Choroid plexus epithelial cell (primary cell): ENCODE data around the gene FAR1.

Experiments
- DNase-seq: peaks from one replicate; pipeline ENCODE4 v3.0.0-alpha.2; 2010; ENCODE audit warnings: low read depth
- H3K4me3 ChIP-seq: 2 replicates; pipeline ENCODE4 v1.5.1; 2011; ENCODE audit warnings: low read depth, mild to moderate bottlenecking, control low read depth, low read length, moderate library complexity
- TF ChIP-seq, protein P1 (sequence below): conservative IDR thresholded peaks from 2 replicates; pipeline ENCODE4 v1.5.1; 2011; ENCODE audit warnings: low read depth, mild to moderate bottlenecking, control low read depth, inconsistent platforms, low read length, moderate library complexity

Gene FAR1

DNA sequence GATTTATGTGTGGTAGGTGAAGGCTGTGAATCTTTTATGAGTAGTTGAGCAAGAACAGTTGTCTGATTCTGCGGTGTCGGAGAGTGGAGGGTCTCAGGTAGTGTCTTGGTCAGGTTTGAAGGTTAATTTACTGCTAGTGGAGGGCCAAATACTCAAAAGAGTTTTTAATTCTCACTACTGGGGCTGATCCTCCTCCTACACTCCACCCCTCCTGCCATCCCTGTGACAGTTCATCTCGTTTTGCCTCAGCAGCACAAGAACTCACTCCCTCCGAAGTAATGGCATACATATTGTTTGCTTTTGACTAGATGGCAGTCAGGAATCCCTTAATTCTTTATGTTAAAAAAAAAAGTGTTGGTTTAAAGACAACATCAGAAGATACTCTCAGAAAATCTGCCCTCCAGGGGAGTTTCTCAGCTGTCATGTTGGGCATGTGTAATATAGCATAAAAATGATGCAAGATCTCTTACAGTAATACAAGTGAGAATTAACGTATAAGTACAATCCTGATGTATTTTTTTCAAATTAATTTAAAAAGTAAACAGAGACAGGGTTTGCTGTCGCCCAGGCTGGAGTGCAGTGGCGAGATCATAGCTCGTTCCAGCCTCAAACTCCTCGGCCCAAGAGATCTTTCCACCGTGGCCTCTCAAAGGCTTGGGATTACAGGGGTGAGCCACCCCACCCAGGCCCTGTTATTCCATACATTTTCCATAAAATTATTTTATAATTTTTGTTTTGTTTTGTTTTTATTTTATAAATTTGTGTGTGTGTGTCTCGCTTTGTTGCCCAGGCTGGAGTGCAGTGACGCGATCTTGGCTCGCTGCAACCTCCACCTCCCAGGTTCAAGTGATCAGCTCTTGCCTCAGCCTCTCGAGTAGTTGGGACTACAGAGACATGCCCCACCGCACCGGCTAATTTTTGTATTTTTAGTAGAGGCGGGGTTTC lies 1.3 kb downstream of the FAR1 start:
- DNase-seq = peak; percentile 30
- peak overlapping the region; percentile 81 for H3K4me3 ChIP-seq
- TF ChIP-seq, protein P1, sequence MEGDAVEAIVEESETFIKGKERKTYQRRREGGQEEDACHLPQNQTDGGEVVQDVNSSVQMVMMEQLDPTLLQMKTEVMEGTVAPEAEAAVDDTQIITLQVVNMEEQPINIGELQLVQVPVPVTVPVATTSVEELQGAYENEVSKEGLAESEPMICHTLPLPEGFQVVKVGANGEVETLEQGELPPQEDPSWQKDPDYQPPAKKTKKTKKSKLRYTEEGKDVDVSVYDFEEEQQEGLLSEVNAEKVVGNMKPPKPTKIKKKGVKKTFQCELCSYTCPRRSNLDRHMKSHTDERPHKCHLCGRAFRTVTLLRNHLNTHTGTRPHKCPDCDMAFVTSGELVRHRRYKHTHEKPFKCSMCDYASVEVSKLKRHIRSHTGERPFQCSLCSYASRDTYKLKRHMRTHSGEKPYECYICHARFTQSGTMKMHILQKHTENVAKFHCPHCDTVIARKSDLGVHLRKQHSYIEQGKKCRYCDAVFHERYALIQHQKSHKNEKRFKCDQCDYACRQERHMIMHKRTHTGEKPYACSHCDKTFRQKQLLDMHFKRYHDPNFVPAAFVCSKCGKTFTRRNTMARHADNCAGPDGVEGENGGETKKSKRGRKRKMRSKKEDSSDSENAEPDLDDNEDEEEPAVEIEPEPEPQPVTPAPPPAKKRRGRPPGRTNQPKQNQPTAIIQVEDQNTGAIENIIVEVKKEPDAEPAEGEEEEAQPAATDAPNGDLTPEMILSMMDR = no peak

DNA sequence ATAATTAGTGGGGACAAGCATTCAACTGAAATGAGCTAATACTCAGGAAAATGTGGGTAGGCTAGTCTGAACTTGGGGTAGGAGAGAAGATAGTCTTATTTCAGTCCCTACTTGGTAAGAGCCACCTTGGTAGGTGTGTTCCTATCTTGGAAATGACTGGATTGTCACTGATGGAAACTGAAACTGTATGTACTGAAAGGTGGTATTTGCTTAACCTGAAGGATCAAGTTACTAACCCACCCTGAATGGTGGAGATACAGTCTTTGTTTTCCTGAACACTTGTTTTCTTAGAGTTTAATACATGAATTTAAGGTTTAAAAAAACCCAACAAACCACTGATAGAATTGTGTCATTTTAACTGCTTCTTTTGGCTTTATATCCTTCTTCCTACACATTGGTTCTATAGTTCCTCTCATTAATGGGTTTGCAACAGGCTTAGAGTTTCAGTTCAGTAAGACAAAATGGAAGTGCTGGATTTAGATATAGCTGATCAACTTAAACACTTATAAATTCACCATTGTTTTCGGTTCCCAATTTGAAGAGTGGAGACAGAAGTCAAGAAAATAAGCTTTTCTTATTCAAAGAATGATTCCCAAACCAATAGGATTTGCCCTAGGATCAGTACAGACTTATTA lies 4.2 kb downstream of the FAR1 start:
- no peak for DNase-seq
- no peak overlapping the region for H3K4me3 ChIP-seq
- TF ChIP-seq, protein P1 = no peak

DNA sequence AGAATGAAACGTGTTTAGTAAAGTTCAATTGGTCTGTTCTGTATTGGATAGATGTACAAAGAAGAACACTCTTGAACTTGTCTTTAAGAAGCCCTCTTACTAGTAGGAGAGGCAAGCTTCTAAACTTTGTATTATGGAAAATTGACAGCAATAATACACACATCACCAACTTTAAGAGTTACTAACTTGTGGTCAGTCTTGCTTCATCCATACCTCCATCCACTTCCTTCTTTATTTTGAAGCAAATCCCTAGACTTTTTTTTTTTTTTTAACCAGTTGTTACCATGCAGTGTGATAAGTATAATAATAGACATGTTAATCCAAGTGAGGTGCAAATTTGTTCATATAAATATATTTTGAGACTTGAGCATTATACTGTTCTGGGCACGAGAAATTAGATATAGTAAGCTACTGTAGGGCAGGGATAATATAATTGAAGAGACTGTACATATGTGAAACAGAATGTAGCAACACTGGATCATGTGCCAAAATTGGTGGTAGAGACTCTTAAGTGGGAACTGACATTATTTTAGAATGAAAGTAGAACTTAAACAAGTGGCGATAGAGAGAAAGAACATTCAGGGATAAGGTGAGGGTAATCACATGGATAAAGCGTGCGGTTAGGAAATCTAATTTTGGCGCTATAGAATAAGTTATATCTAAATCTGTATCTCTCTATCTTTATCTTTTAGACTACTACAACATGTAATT lies 6.5 kb downstream of the FAR1 start:
- H3K4me3 ChIP-seq = no peak overlapping the region
- peak; percentile 47 for DNase-seq
- TF ChIP-seq, protein P1 = no peak

DNA sequence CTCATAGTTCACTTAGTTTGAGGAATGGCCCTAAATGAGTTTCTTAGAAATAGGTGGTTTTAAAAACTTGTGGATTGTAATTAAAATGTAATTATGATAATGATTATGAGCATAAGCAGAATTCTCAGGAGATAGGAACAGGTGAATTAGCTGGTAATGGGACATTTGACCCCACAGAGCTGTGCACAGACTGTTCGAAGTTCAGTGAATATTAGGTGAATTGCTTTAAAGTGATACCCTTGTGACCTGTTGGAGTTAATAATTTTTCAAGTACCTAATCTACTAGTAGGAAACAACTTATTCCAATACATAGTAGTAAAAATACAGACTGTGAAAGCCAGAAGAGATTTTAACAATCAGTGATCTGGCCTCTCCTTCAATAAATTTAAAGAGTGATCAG lies 8.1 kb downstream of the FAR1 start:
- no peak for DNase-seq
- TF ChIP-seq, protein P1 = no peak

DNA sequence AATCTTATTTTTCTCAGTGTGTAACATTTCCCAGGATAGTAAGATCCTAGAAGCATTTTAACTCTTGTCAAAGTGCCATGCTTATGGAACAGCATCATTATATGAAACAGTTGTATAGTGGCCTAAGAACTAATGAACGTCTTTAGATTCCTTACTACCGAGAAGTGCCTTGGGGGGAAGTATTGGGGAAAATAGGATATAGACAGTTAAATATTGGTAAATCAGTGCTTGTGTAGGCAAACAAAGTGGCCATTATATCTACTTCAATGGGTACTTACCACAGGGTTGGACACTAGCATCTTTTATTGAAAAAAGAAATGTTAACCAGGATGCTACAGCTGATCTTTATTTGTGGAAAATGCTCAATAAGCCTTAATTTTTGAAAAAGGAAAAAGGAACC lies 11.3 kb downstream of the FAR1 start:
- TF ChIP-seq, protein P1 = no peak
- no peak for DNase-seq
- H3K4me3 ChIP-seq = no peak overlapping the region

More for the DNA sequence above, 8.1 kb downstream of the FAR1 start:
- H3K4me3 ChIP-seq = no peak overlapping the region

DNA sequence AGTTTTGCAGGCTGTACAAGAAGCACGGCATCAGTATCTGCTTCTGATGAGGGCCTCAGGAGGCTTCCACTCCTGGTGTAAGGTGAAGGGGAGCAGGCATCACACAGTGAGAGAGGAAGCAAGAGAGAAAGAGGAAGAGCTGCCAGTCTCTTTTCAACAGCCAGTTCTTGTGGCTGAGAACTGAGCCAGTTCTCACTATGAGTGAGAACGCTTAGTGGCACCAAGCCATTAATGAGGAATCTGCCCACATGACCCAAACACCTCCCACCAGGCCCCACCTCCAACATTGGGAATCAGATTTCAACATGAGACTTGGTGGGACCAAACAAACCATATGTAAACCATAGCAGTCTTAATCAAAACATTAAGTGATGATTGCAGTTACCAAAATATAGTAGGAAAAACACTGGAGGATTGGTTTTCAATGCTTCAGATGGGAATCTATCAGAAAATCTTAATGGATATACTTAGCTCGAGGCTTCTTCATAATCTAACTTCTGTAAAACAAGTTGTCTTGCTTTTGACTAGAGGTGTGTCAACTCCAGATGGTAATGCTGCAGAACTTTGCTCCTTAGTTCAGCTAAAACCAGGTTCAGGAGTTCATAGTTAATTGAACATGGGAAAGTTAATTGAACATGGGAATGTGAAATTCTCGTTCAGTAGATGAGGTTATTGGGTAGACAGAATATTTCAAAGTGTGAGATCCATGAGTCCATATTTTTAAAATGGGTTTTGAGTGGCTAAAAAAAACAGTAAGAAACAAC lies 12.2 kb downstream of the FAR1 start:
- DNase-seq = peak; percentile 44
- TF ChIP-seq, protein P1 = no peak
- H3K4me3 ChIP-seq = no peak overlapping the region
